ENCODE results near the gene PHKB. TPM values are rescaled to one million over a fixed set of nuclear protein-coding genes. Genes with fewer than 3 reads are reported as not detected.

PHKB gene
- total RNA-seq, 1 experiment from 2014 or later, result 83.4 TPM

DNA sequence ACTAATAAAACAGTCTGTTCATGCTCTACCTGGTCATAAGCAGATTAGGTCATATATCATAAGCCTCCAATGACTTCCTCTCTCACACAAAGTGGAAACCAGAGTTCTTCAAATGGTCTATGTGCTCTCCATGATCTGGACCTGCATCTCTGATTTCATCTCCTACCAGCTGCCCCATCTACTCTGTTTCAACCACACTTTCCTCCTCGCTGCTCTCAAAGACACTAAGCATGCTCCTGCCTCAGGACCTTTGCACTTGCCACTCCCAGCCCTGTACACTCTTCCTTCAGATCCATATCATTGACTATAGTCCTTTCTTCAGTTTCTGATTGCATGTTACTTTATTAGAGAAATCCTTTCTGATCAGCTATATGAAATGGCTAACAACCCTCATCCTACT lies 196.8 kb downstream of the PHKB start:
- H3K9me3 Mint-ChIP-seq (ENCODE audit: low read depth, unreplicated experiment), result no peaks in the 10 kb centered on the region
- H3K27ac Mint-ChIP-seq (ENCODE audit: unreplicated experiment), result no peak overlapping the region
- no peaks in the 10 kb centered on the region for H3K36me3 Mint-ChIP-seq (ENCODE audit: insufficient read depth, unreplicated experiment)
- no peak for DNase-seq
- H3K4me3 Mint-ChIP-seq (ENCODE audit: low read depth, unreplicated experiment), result no peak overlapping the region
- TF ChIP-seq, protein P1, sequence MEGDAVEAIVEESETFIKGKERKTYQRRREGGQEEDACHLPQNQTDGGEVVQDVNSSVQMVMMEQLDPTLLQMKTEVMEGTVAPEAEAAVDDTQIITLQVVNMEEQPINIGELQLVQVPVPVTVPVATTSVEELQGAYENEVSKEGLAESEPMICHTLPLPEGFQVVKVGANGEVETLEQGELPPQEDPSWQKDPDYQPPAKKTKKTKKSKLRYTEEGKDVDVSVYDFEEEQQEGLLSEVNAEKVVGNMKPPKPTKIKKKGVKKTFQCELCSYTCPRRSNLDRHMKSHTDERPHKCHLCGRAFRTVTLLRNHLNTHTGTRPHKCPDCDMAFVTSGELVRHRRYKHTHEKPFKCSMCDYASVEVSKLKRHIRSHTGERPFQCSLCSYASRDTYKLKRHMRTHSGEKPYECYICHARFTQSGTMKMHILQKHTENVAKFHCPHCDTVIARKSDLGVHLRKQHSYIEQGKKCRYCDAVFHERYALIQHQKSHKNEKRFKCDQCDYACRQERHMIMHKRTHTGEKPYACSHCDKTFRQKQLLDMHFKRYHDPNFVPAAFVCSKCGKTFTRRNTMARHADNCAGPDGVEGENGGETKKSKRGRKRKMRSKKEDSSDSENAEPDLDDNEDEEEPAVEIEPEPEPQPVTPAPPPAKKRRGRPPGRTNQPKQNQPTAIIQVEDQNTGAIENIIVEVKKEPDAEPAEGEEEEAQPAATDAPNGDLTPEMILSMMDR (IDR thresholded peaks at IDR 0.05; ENCODE audit: unreplicated experiment), result no peak
- CTCF ChIA-PET, result interaction anchor here (0.9 kb wide), 1 partner anchor 9 kb away, joined by 3 read pairs; no protein-coding TSS in a partner anchor
- intact Hi-C loops (cut with micrococcal nuclease; ENCODE audit: unreplicated experiment), result no loop called here
- H3K4me1 Mint-ChIP-seq (ENCODE audit: low read depth, unreplicated experiment), result no peaks in the 10 kb centered on the region
- H3K27me3 Mint-ChIP-seq (ENCODE audit: unreplicated experiment), result no peaks in the 10 kb centered on the region
- BruUV-seq (replicated peaks), result no TSS peak

DNA sequence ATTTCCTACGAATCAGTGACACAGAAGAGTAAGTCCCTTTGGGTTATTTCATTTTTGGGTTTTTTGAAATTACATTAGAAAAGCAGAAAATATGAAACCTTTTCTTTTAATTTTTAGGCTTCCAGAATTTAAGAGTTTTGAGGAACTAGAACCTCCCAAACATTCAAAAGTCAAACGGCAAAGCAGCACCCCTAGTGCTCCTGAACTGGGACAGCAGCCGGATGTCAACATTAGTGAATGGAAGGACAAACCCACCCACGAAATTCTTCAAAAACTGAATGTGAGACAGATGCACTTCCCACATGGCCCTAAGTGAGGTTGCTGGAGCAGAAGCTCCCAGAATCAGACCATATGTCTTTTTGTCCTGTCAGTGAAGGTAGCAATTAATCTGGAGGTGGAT lies 199.4 kb downstream of the PHKB start:
- no TSS peak for BruUV-seq (replicated peaks)
- CTCF ChIA-PET, result no interaction called here

DNA sequence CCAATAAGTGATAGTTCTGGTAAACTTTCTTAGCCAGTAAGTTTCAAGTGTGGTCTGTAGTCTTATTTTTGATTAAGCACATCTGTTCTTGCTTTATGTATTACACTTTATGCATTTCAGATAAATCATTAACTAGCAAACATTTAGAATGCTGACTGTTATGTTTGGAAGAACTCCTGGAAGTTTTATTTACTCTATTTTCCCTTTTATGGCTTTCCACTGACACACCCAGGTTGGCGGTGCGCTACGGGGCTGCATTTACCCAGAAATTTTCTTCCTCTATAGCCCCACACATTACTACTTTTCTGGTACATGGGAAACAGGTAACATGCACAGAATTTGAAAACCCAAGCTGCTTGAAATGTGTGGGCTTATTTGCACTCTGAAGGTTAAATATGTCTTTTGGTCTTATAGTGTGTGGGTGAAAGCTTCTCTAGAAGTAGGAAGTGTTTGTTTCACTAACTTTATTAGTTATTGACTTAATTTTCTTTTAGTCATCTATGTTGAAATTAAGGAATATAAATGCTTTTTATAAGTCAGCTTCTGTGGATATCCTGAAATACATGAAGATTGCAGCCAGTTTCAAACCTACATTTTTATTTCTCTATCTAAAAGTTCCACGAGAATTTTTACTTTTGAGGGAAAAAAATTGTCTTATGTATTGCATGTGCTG lies 203.7 kb downstream of the PHKB start:
- CTCF ChIA-PET, result no interaction called here
- H3K4me3 Mint-ChIP-seq (ENCODE audit: low read depth, unreplicated experiment), result no peak overlapping the region
- intact Hi-C loops (cut with micrococcal nuclease; ENCODE audit: unreplicated experiment), result no loop called here

More for the DNA sequence above, 199.4 kb downstream of the PHKB start:
- TF ChIP-seq, protein P1 (IDR thresholded peaks at IDR 0.05; ENCODE audit: unreplicated experiment), result no peak
- H3K27me3 Mint-ChIP-seq (ENCODE audit: unreplicated experiment), result no peaks in the 10 kb centered on the region
- no peak overlapping the region for H3K27ac Mint-ChIP-seq (ENCODE audit: unreplicated experiment)
- H3K36me3 Mint-ChIP-seq (ENCODE audit: insufficient read depth, unreplicated experiment), result no peaks in the 10 kb centered on the region
- intact Hi-C loops (cut with micrococcal nuclease; ENCODE audit: unreplicated experiment), result no loop called here
- no peak overlapping the region for H3K4me3 Mint-ChIP-seq (ENCODE audit: low read depth, unreplicated experiment)
- peaks cover 8% of the 10 kb centered on the region for H3K4me1 Mint-ChIP-seq (ENCODE audit: low read depth, unreplicated experiment)
- DNase-seq, result no peak
- H3K9me3 Mint-ChIP-seq (ENCODE audit: low read depth, unreplicated experiment), result no peaks in the 10 kb centered on the region

DNA sequence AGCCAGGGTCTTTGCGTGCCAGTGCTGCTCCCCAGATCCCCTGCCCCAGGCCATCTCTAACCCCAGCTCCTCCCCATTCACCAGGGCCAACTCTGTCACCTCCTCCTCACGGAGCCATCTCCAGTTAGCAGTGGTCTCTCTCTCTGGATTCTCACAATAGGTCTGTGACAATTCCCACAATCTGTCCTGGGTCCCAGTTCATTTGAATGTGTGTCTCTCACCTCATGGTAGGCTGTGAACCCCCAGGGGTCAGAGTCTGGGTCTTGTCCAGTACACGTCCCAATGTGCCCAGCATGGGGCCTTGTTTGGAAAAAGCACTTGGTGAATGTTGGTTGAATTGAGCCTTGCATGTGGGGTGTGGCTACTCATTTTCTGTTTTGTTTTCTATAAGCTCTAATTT lies 205.3 kb downstream of the PHKB start:
- Mint-ChIP-seq H3K36me3 (ENCODE audit: insufficient read depth, unreplicated experiment) (peaks cover 5% of the 10 kb centered on the region), H3K9me3 (ENCODE audit: low read depth, unreplicated experiment) (no peaks in the 10 kb centered on the region), H3K27ac (ENCODE audit: unreplicated experiment) (no peak overlapping the region), H3K4me1 (ENCODE audit: low read depth, unreplicated experiment) (peaks cover 8% of the 10 kb centered on the region), H3K4me3 (ENCODE audit: low read depth, unreplicated experiment) (no peak overlapping the region), H3K27me3 (ENCODE audit: unreplicated experiment) (no peaks in the 10 kb centered on the region)
- TF ChIP-seq, protein P1 (IDR thresholded peaks at IDR 0.05; ENCODE audit: unreplicated experiment), result no peak
- intact Hi-C loops (cut with micrococcal nuclease; ENCODE audit: unreplicated experiment), result no loop called here
- CTCF ChIA-PET, result no interaction called here
- BruUV-seq (replicated peaks), result no TSS peak
- DNase-seq, result no peak

More for the DNA sequence above, 203.7 kb downstream of the PHKB start:
- DNase-seq, result no peak
- peaks cover 5% of the 10 kb centered on the region for H3K36me3 Mint-ChIP-seq (ENCODE audit: insufficient read depth, unreplicated experiment)
- peaks cover 8% of the 10 kb centered on the region for H3K4me1 Mint-ChIP-seq (ENCODE audit: low read depth, unreplicated experiment)
- H3K27ac Mint-ChIP-seq (ENCODE audit: unreplicated experiment), result no peak overlapping the region
- BruUV-seq (replicated peaks), result no TSS peak
- H3K27me3 Mint-ChIP-seq (ENCODE audit: unreplicated experiment), result no peaks in the 10 kb centered on the region
- no peaks in the 10 kb centered on the region for H3K9me3 Mint-ChIP-seq (ENCODE audit: low read depth, unreplicated experiment)
- TF ChIP-seq, protein P1 (IDR thresholded peaks at IDR 0.05; ENCODE audit: unreplicated experiment), result no peak

Measured in Calu3 (cell line).